GM10248 (cell line): ENCODE results near the gene HS1BP3.

Source experiments
- CTCF ChIA-PET: fragments of 300-600 bp; sonication (Branson Sonifier 250); formaldehyde crosslinking; extraction: SDS; loops from one replicate; lab custom pipeline; 2021; ENCODE audit warnings: antibody characterized with exemption; lab: Yijun Ruan, JAX
- POLR2A ChIA-PET: fragments of 350-650 bp; sonication (Branson Sonifier 250); formaldehyde crosslinking; extraction: SDS; loops from one replicate; lab custom pipeline; 2020; ENCODE audit warnings: antibody characterized with exemption; lab: Yijun Ruan, JAX
- DNase-seq: peaks from one replicate; pipeline ENCODE4 v3.0.0; 2012; ENCODE audit errors: extremely low spot score
- CTCF ChIP-seq: IDR thresholded peaks from 2 replicates; pipeline ENCODE4 v1.5.1; 2012; ENCODE audit warnings: mild to moderate bottlenecking, low read depth; ENCODE audit errors: extremely low read depth, missing control alignments, control extremely low read depth

The HS1BP3 gene

GRCh38 chr2:20627712-20628380 is 23.1 kb downstream of the HS1BP3 start:
- no peak for DNase-seq
- POLR2A ChIA-PET = no interaction called here
- CTCF ChIA-PET = no interaction called here
- no peak for TF ChIP-seq CTCF

DNA sequence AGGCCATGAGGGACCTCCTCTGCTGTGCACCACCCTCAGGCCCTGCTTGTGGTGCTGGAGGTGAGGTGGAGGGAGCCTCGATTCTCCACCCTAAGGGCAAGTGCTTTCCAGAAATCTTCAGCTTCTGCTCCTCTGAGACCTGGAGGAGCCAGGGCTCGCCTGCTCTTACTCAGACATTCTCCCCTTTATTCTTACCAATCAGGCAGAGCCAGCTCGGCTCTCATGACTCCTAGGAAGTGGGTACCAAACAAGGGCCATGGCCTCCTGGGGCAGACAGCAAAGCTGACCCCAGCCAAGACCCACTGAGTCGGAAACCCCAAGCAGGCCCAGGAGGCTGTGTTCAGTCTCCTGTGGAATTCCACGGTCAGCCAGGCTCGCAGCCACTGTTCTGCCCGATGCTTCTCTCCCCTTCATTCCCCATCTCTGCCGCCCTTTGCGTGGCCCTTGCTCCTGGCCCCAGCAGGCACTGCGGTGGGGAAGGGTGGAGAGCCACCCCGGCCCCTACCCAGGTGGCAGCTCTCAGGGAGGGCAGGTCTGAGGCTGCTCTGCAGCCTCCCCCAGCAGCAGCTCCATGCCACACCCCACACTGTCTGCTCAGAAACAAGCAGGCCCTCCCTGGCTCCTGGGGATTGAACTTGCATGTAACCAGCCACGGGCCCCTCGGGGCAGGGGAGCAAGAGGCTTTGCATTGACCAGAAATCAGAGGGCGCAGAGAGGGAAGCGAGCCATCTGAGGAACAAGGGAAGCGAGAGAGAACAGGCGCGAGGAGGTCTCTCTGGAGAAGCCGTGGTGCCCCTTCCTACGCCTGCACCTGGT is 24.0 kb downstream of the HS1BP3 start:
- DNase-seq = no peak
- no peak for TF ChIP-seq CTCF
- CTCF ChIA-PET = interaction anchor here (1.1 to 2.6 kb wide), 6 partner anchors 11 to 153 kb away, joined by 3 to 11 read pairs (median 6); partner anchors contain the start of gene HS1BP3
- POLR2A ChIA-PET = interaction anchor here (4.4 kb wide), 1 partner anchor 180 kb away, joined by 22 read pairs; the partner anchor contains the start of gene RHOB

- no peak for DNase-seq
- ChIA-PET CTCF (interaction anchor here (1.0 to 2.6 kb wide), 9 partner anchors 10 to 215 kb away, joined by 3 to 11 read pairs (median 6); partner anchors contain the start of gene HS1BP3), POLR2A (interaction anchor here (4.4 kb wide), 1 partner anchor 179 kb away, joined by 22 read pairs; the partner anchor contains the start of gene RHOB)
- no peak for TF ChIP-seq CTCF
These were observed 24.6 kb downstream of the HS1BP3 start for GRCh38 chr2:20626392-20626697.

DNA sequence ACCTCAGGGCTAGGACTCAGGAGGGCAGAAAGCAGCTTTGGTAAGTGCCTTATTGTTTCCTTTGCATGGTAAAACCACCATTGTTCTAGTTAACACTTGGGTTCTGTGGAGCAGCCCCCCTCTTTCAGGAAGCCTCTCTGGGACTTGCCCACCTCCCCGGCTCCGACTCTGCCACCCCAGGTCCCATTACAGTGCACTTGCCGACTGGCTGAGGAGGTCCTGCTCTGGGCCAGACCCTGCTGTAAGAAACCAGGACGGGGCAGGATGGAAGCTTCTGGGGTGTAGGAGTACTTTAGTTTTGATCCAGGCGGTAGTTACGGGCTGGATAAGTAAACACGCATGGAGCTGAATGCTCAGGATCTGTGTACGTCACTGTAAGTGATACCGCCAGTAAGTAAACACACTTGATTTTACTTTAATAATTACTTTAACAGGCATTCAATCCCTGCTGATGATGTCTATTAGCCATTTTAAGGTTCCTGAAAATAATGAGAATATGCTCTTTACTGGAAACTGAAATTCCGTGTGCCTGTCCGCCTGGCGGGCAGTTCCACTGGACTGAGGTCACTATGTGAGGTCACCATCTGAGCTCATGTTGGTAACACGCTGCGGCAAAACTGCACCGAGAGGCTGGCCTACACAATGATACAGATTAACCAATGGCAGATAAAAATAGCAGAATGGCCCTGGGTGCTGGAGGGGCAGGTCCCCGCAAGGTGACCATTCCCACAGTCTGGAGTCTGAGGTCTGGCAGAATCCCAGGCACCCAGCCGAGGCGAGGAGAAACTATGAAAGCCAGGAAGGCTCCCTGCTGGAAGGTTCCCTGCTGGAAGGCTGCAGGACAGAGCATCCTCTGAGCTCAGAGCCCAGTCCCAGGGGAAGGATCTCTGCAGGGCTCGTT is 25.2 kb downstream of the HS1BP3 start:
- TF ChIP-seq CTCF = no peak
- ChIA-PET POLR2A (interaction anchor here (4.4 kb wide), 1 partner anchor 179 kb away, joined by 22 read pairs; the partner anchor contains the start of gene RHOB), CTCF (interaction anchor here (0.9 to 2.6 kb wide), 12 partner anchors 8 to 215 kb away, joined by 3 to 11 read pairs (median 3); partner anchors contain the start of gene HS1BP3)
- DNase-seq = no peak

GRCh38 chr2:20624884-20625485 is 25.9 kb downstream of the HS1BP3 start:
- TF ChIP-seq CTCF = no peak
- POLR2A ChIA-PET = interaction anchor here (4.4 kb wide), 1 partner anchor 178 kb away, joined by 22 read pairs; the partner anchor contains the start of gene RHOB
- CTCF ChIA-PET = interaction anchor here (0.9 to 2.6 kb wide), 8 partner anchors 9 to 181 kb away, joined by 3 to 11 read pairs (median 4); no protein-coding TSS in a partner anchor
- DNase-seq = no peak
